ENCODE measurements around the gene MCAM.

DNA sequence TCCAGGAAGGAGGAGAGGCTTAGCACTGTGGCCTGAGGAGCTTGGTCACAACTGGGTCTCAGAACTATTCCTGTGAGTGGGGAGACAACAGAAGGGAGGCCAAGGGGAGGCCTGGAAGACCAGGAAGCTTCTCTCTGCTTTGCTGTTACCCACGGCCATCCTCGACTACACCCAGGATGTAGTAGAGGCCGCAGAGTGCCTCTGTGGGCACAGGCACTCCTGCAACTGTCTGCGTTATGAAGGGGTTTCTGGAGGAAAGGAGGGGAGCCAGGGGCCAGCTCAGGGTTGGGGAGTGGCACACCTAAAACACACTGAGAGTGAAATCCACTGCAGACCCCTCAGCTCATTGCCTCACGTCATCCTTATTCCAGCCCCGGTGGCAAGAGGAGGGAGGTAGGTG, 33.4 kb upstream of the MCAM start:
- TF ChIP-seq, protein P1, sequence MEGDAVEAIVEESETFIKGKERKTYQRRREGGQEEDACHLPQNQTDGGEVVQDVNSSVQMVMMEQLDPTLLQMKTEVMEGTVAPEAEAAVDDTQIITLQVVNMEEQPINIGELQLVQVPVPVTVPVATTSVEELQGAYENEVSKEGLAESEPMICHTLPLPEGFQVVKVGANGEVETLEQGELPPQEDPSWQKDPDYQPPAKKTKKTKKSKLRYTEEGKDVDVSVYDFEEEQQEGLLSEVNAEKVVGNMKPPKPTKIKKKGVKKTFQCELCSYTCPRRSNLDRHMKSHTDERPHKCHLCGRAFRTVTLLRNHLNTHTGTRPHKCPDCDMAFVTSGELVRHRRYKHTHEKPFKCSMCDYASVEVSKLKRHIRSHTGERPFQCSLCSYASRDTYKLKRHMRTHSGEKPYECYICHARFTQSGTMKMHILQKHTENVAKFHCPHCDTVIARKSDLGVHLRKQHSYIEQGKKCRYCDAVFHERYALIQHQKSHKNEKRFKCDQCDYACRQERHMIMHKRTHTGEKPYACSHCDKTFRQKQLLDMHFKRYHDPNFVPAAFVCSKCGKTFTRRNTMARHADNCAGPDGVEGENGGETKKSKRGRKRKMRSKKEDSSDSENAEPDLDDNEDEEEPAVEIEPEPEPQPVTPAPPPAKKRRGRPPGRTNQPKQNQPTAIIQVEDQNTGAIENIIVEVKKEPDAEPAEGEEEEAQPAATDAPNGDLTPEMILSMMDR (IDR thresholded peaks at IDR 0.05; ENCODE audit: low read length), result no peak
- TF ChIP-seq EZH2 (optimal IDR thresholded peaks at IDR 0.05; ENCODE audit: low read depth, low read length) (no peak), EZH2phosphoT487 (IDR thresholded peaks at IDR 0.05; ENCODE audit: low read length) (no peak)

Measured in MM.1S (cell line).